Measurements from ENCODE around the gene POU2F1. TPM values are rescaled to one million over a fixed set of nuclear protein-coding genes. Genes with fewer than 3 reads are reported as not detected.

POU2F1 gene
- total and polyA plus RNA-seq, 2 donors (not counting 1 experiment from before 2014, with no cell fraction given), result 5.2 to 48.8 TPM

- H3K4me1 Mint-ChIP-seq, result peaks cover 56% of the 10 kb centered on the region
- no peak for TF ChIP-seq EZH2 (IDR thresholded peaks at IDR 0.05; ENCODE audit: borderline replicate concordance, insufficient read depth, low read depth, low read length, poor library complexity, severe bottlenecking)
- TF ChIP-seq, protein P1, sequence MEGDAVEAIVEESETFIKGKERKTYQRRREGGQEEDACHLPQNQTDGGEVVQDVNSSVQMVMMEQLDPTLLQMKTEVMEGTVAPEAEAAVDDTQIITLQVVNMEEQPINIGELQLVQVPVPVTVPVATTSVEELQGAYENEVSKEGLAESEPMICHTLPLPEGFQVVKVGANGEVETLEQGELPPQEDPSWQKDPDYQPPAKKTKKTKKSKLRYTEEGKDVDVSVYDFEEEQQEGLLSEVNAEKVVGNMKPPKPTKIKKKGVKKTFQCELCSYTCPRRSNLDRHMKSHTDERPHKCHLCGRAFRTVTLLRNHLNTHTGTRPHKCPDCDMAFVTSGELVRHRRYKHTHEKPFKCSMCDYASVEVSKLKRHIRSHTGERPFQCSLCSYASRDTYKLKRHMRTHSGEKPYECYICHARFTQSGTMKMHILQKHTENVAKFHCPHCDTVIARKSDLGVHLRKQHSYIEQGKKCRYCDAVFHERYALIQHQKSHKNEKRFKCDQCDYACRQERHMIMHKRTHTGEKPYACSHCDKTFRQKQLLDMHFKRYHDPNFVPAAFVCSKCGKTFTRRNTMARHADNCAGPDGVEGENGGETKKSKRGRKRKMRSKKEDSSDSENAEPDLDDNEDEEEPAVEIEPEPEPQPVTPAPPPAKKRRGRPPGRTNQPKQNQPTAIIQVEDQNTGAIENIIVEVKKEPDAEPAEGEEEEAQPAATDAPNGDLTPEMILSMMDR (IDR thresholded peaks at IDR 0.05), result no peak
- no peaks in the 10 kb centered on the region for H3K9me3 Mint-ChIP-seq (ENCODE audit: insufficient read depth)
- Histone ChIP-seq H3K79me2 (ENCODE audit: control insufficient read depth, insufficient read depth, low read length) (peaks cover 98% of the 10 kb centered on the region), H4K20me1 (ENCODE audit: control insufficient read depth, insufficient read depth, low read length, poor library complexity, severe bottlenecking) (peaks cover 45% of the 10 kb centered on the region), H3K27me3 (replicated peaks in 1 of 4; ENCODE audit: control extremely low read depth in 1 of 4, control insufficient read depth in 3 of 4, insufficient read depth in 4 of 4, low read length in 3 of 4) (no peaks in the 10 kb centered on the region), H3K4me2 (replicated peaks; ENCODE audit: low read depth, low read length, poor library complexity, severe bottlenecking) (no peak overlapping the region), H3K4me1 (ENCODE audit: control insufficient read depth in 2 of 2, insufficient read depth in 2 of 2, low read length in 2 of 2) (peaks cover 10 to 23% of the 10 kb centered on the region in 2 donors), H3K4me3 (ENCODE audit: control extremely low read depth in 1 of 5, extremely low read depth in 1 of 5, insufficient read depth in 1 of 5, low read depth in 2 of 5, low read length in 4 of 5) (no peak overlapping the region), H3K9me3 (ENCODE audit: control extremely low read depth in 1 of 3, control insufficient read depth in 2 of 3, insufficient read depth in 1 of 3, low read length in 2 of 3) (no peaks in the 10 kb centered on the region), H3K9ac (ENCODE audit: low read length) (no peak overlapping the region), H3K27ac (ENCODE audit: low read length in 2 of 2) (no peak overlapping the region), H2AFZ (ENCODE audit: insufficient read depth, low read depth, low read length, poor library complexity, severe bottlenecking) (no peak overlapping the region), H3K36me3 (replicated peaks in 1 of 2; ENCODE audit: control extremely low read depth in 1 of 2, control insufficient read depth in 1 of 2, extremely low read depth in 1 of 2, insufficient read depth in 2 of 2, low read length in 1 of 2) (no peaks in the 10 kb centered on the region)
- no peak overlapping the region for H3K4me3 Mint-ChIP-seq
- POLR2A ChIA-PET, result interaction anchor here (1.9 kb wide), 1 partner anchor 9 kb away, joined by 6 read pairs; no protein-coding TSS in a partner anchor
- ATAC-seq (ENCODE audit: low read depth) (no peak), DNase-seq (no peak)
- no peak overlapping the region for H3K27ac Mint-ChIP-seq
- CTCF ChIA-PET, result interaction anchor here (0.7 to 1.8 kb wide), 5 partner anchors 12 to 308 kb away, joined by 3 to 7 read pairs (median 5); no protein-coding TSS in a partner anchor
- intact Hi-C loops (cut with micrococcal nuclease), result no loop called here
- 100% methylated on average over 2 of the region's 6 CpGs for WGBS (ENCODE audit: insufficient coverage)
- H3K27me3 Mint-ChIP-seq, result no peaks in the 10 kb centered on the region
Measured at GRCh38 chr1:167231873-167232450, 11.3 kb downstream of the POU2F1 start.

DNA sequence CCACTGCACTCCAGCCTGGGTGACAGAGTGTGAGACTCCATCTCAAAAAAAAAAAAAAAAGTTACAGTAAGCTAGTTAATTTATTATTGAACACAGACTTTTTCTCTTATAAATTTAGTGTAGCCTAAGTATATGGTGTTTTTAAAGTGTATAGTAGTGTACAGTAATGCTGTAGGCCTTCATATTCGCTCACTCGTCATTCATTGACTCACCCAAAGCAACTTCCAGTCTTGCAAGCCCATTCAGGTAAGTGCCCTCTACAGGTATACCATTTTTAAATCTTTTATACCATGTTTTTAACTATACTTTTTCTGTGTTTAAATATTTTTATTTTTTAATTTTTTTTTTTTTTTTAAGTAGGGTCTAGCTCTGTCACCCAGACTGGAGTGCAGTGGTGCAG lies 12.1 kb downstream of the POU2F1 start:
- Mint-ChIP-seq H3K9me3 (ENCODE audit: insufficient read depth) (no peaks in the 10 kb centered on the region), H3K4me3 (no peak overlapping the region), H3K27me3 (no peaks in the 10 kb centered on the region), H3K4me1 (peaks cover 55% of the 10 kb centered on the region), H3K27ac (no peak overlapping the region)
- H3K9ac ChIP-seq (ENCODE audit: low read length), result no peak overlapping the region
- no peak for TF ChIP-seq EZH2 (IDR thresholded peaks at IDR 0.05; ENCODE audit: borderline replicate concordance, insufficient read depth, low read depth, low read length, poor library complexity, severe bottlenecking)
- TF ChIP-seq, protein P1 (IDR thresholded peaks at IDR 0.05), result no peak
- CTCF ChIA-PET, result interaction anchor here (0.7 to 1.8 kb wide), 6 partner anchors 13 to 307 kb away, joined by 3 to 7 read pairs (median 4); no protein-coding TSS in a partner anchor
- H3K27ac ChIP-seq (ENCODE audit: low read length in 2 of 2), result no peak overlapping the region
- no peaks in the 10 kb centered on the region for H3K36me3 ChIP-seq (replicated peaks in 1 of 2; ENCODE audit: control extremely low read depth in 1 of 2, control insufficient read depth in 1 of 2, extremely low read depth in 1 of 2, insufficient read depth in 2 of 2, low read length in 1 of 2)
- no peak overlapping the region for H2AFZ ChIP-seq (ENCODE audit: insufficient read depth, low read depth, low read length, poor library complexity, severe bottlenecking)
- no peak overlapping the region for H3K4me2 ChIP-seq (replicated peaks; ENCODE audit: low read depth, low read length, poor library complexity, severe bottlenecking)
- H3K9me3 ChIP-seq (ENCODE audit: control extremely low read depth in 1 of 3, control insufficient read depth in 2 of 3, insufficient read depth in 1 of 3, low read length in 2 of 3), result no peaks in the 10 kb centered on the region
- POLR2A ChIA-PET, result interaction anchor here (1.9 kb wide), 1 partner anchor 10 kb away, joined by 6 read pairs; no protein-coding TSS in a partner anchor
- no peak for DNase-seq
- H3K79me2 ChIP-seq (ENCODE audit: control insufficient read depth, insufficient read depth, low read length), result peaks cover 98% of the 10 kb centered on the region
- H4K20me1 ChIP-seq (ENCODE audit: control insufficient read depth, insufficient read depth, low read length, poor library complexity, severe bottlenecking), result peaks cover 50% of the 10 kb centered on the region
- no peak for ATAC-seq (ENCODE audit: low read depth)
- H3K4me3 ChIP-seq (ENCODE audit: control extremely low read depth in 1 of 5, extremely low read depth in 1 of 5, insufficient read depth in 1 of 5, low read depth in 2 of 5, low read length in 4 of 5), result no peak overlapping the region
- intact Hi-C loops (cut with micrococcal nuclease), result no loop called here
- no CpG with 5 or more reads among the region's 2 CpGs for WGBS (ENCODE audit: insufficient coverage)
- peaks cover 10 to 23% of the 10 kb centered on the region in 2 donors for H3K4me1 ChIP-seq (ENCODE audit: control insufficient read depth in 2 of 2, insufficient read depth in 2 of 2, low read length in 2 of 2)
- H3K27me3 ChIP-seq (replicated peaks in 1 of 4; ENCODE audit: control extremely low read depth in 1 of 4, control insufficient read depth in 3 of 4, insufficient read depth in 4 of 4, low read length in 3 of 4), result no peaks in the 10 kb centered on the region
